H9 (cell line): Measurements from ENCODE around the gene WBP1L. TPM values are rescaled to one million over a fixed set of nuclear protein-coding genes. Genes with fewer than 3 reads are reported as not detected.

Experiments used
- DNase-seq: peaks from one replicate; pipeline ENCODE4 v3.0.0-alpha.2; 2017
- H2AFZ ChIP-seq: one replicate; pipeline ENCODE4 v1.6.1; 2013; ENCODE audit warnings: mild to moderate bottlenecking, low read length, control low read depth, moderate library complexity
- H2AK5ac ChIP-seq: 2 replicates; pipeline ENCODE4 v1.6.1; 2013; ENCODE audit warnings: low read length, control low read depth, mixed read lengths; ENCODE audit not compliant: insufficient read length
- H2BK120ac ChIP-seq: one replicate; pipeline ENCODE4 v1.6.1; 2013; ENCODE audit warnings: low read depth, mild to moderate bottlenecking, low read length, control low read depth, inconsistent platforms; ENCODE audit not compliant: poor library complexity, severe bottlenecking
- H2BK12ac ChIP-seq: 2 replicates; pipeline ENCODE4 v1.6.1; 2013; ENCODE audit warnings: low read length, control low read depth, mixed read lengths, low read depth; ENCODE audit not compliant: insufficient read length
- H2BK15ac ChIP-seq: 2 replicates; pipeline ENCODE4 v1.6.1; 2013; ENCODE audit warnings: low read depth, low read length, control low read depth
- H2BK20ac ChIP-seq: one replicate; pipeline ENCODE4 v1.6.1; 2013; ENCODE audit warnings: low read depth, mild to moderate bottlenecking, low read length, control low read depth, inconsistent platforms; ENCODE audit not compliant: poor library complexity, severe bottlenecking
- H2BK5ac ChIP-seq: 2 replicates; pipeline ENCODE4 v1.6.1; 2013; ENCODE audit warnings: low read length, control low read depth, mixed read lengths; ENCODE audit not compliant: insufficient read length
- H3K14ac ChIP-seq: 2 replicates; pipeline ENCODE4 v1.6.1; 2013; ENCODE audit warnings: low read length, control low read depth; ENCODE audit not compliant: insufficient read depth
- H3K18ac ChIP-seq: 2 replicates; pipeline ENCODE4 v1.6.1; 2013; ENCODE audit warnings: low read depth, mild to moderate bottlenecking, mixed read lengths, low read length, control low read depth; ENCODE audit not compliant: insufficient read length
- H3K23ac ChIP-seq: 2 replicates; pipeline ENCODE4 v1.6.1; 2013; ENCODE audit warnings: low read length, control low read depth, mixed read lengths, low read depth; ENCODE audit not compliant: insufficient read length
- H3K23me2 ChIP-seq: 2 replicates; pipeline ENCODE4 v1.6.1; 2013; ENCODE audit warnings: low read depth, mild to moderate bottlenecking, mixed read lengths, low read length, control low read depth; ENCODE audit not compliant: insufficient read length, poor library complexity, severe bottlenecking
- H3K27ac ChIP-seq: 2 replicates; pipeline ENCODE4 v1.5.1; 2013; ENCODE audit warnings: low read length, control low read depth, mixed read lengths, low read depth; ENCODE audit not compliant: insufficient read length
- H3K27me3 ChIP-seq: 2 replicates; pipeline ENCODE4 v1.6.1; 2013; ENCODE audit warnings: low read length, control low read depth, inconsistent platforms; ENCODE audit not compliant: insufficient read depth
- H3K4ac ChIP-seq: 2 replicates; pipeline ENCODE4 v1.6.1; 2013; ENCODE audit warnings: low read depth, mild to moderate bottlenecking, control low read depth, inconsistent platforms, low read length, moderate library complexity
- H3K4me1 ChIP-seq: 2 replicates; pipeline ENCODE4 v1.6.1; 2013; ENCODE audit warnings: low read length, control low read depth, inconsistent platforms; ENCODE audit not compliant: insufficient read depth
- H3K4me2 ChIP-seq: 2 replicates; pipeline ENCODE4 v1.6.1; 2013; ENCODE audit warnings: low read length, control low read depth, mixed read lengths; ENCODE audit not compliant: insufficient read length, insufficient read depth
- H3K56ac ChIP-seq: 2 replicates; pipeline ENCODE4 v1.6.1; 2013; ENCODE audit warnings: low read depth, mild to moderate bottlenecking, mixed read lengths, low read length, control low read depth; ENCODE audit not compliant: insufficient read length
- H3K79me1 ChIP-seq: 2 replicates; pipeline ENCODE4 v1.6.1; 2013; ENCODE audit warnings: low read depth, mild to moderate bottlenecking, moderate library complexity, low read length, control low read depth, inconsistent platforms; ENCODE audit not compliant: insufficient read depth, poor library complexity, severe bottlenecking
- H3K79me2 ChIP-seq: 2 replicates; pipeline ENCODE4 v1.6.1; 2013; ENCODE audit warnings: low read length, control low read depth, inconsistent platforms; ENCODE audit not compliant: insufficient read depth
- H3K9ac ChIP-seq: 2 replicates; pipeline ENCODE4 v1.6.1; 2013; ENCODE audit warnings: low read length, control low read depth, mixed read lengths; ENCODE audit not compliant: insufficient read length; ENCODE audit errors: extremely low read depth
- H3K9me3 ChIP-seq: one replicate; pipeline ENCODE4 v1.6.1; 2013; ENCODE audit warnings: low read depth, low read length, inconsistent platforms; ENCODE audit not compliant: control insufficient read depth
- H3T11ph ChIP-seq: one replicate; pipeline ENCODE4 v1.6.1; 2013; ENCODE audit warnings: mild to moderate bottlenecking, low read length, control low read depth, inconsistent platforms
- H4K20me1 ChIP-seq: one replicate; pipeline ENCODE4 v1.6.1; 2013; ENCODE audit not compliant: control insufficient read depth, insufficient read length, insufficient read depth
- H4K5ac ChIP-seq: 2 replicates; pipeline ENCODE4 v1.6.1; 2013; ENCODE audit warnings: low read depth, mild to moderate bottlenecking, mixed read lengths, low read length, control low read depth; ENCODE audit not compliant: insufficient read length
- H4K8ac ChIP-seq: replicated peaks from 2 replicates; pipeline ENCODE4 v1.6.1; 2013; ENCODE audit warnings: low read length, control low read depth, mixed read lengths, low read depth; ENCODE audit not compliant: insufficient read length
- H4K91ac ChIP-seq: 2 replicates; pipeline ENCODE4 v1.6.1; 2013; ENCODE audit warnings: low read depth, mild to moderate bottlenecking, moderate library complexity, mixed read lengths, low read length, control low read depth; ENCODE audit not compliant: insufficient read length
- H3K27ac Mint-ChIP-seq, 3 experiments: 2 replicates in 2 of 3; 3 replicates in 1 of 3; pipeline ENCODE4 v1.8.0; 2020 to 2021; ENCODE audit warnings: mixed read lengths in 3 of 3, mild to moderate bottlenecking in 1 of 3, moderate library complexity in 1 of 3
- H3K27me3 Mint-ChIP-seq: 2 replicates; pipeline ENCODE4 v1.8.0; 2021; ENCODE audit warnings: low read depth, mild to moderate bottlenecking, moderate library complexity, mixed read lengths
- H3K36me3 Mint-ChIP-seq, 3 experiments: 2 replicates in 2 of 3; 3 replicates in 1 of 3; pipeline ENCODE4 v1.8.0; 2020 to 2021; ENCODE audit warnings: low read depth in 3 of 3, mixed read lengths in 3 of 3; ENCODE audit not compliant: insufficient read depth in 1 of 3
- H3K4me1 Mint-ChIP-seq, 2 experiments: 2 replicates each; pipeline ENCODE4 v1.8.0; 2020; ENCODE audit warnings: mixed read lengths in 2 of 2
- H3K4me3 Mint-ChIP-seq, 2 experiments: 2 replicates in 1 of 2; 3 replicates in 1 of 2; pipeline ENCODE4 v1.8.0; 2020 to 2021; ENCODE audit warnings: mild to moderate bottlenecking in 2 of 2, mixed read lengths in 2 of 2, moderate library complexity in 1 of 2
- H3K9me3 Mint-ChIP-seq, 2 experiments: 2 replicates in 1 of 2; 3 replicates in 1 of 2; pipeline ENCODE4 v1.8.0; 2020; ENCODE audit warnings: mild to moderate bottlenecking in 2 of 2, mixed read lengths in 2 of 2, moderate library complexity in 1 of 2
- WGBS: extraction: QIAGEN DNeasy Blood & Tissue Kit; methylation state at CpG from one replicate; pipeline ENCODE4 v1.1.7; 2013; ENCODE audit warnings: missing lambda C conversion rate, low lambda C conversion rate, mixed read lengths; ENCODE audit not compliant: insufficient read length; ENCODE audit errors: extremely low coverage; 5-methylcytosine and 5-hydroxymethylcytosine counted together
- total RNA-seq: library from RNA; stranded (reverse); gene quantifications from 2 replicates; pipeline ENCODE4 v1.2.1, GENCODE V29; 2021
- TF ChIP-seq, protein P1 (sequence below): fragments of 200-600 bp; sonication (generic); conservative IDR thresholded peaks from 3 replicates; pipeline ENCODE4 v1.8.0; 2021; ENCODE audit warnings: antibody characterized with exemption, mild to moderate bottlenecking

The WBP1L gene
- total RNA-seq, 1 experiment from 2014 or later = 23.8 TPM

DNA sequence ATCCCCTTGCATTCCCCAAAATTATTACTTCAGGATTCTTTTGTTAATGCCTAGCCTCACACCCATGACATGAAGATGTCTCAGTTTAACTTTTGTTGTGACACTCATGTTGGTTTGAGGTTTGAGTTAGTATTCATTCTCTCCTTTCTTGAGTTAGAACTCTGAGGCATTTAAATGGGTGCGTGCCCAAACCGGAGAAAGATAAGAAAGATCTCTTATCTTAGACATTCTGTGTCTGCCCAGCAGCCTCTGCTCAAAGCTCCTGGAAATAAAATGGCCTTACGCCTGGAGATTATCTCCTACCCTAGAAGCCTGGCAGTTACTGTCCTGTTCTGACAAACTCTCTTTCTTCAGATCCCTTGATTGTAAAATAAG lies 26.3 kb downstream of the WBP1L start:
- H3K4me1 ChIP-seq = no peaks in the 10 kb centered on the region
- H3K27ac Mint-ChIP-seq = peak overlapping the region in 1 of 3 experiments; percentile 75; a peak in 1 of 7 replicates
- H3K9ac ChIP-seq = no peak overlapping the region

More for the DNA sequence above, 26.3 kb downstream of the WBP1L start:
- Histone ChIP-seq H3K27ac (no peak overlapping the region), H3K9me3 (no peaks in the 10 kb centered on the region), H3K14ac (no peak overlapping the region), H3K79me2 (no peaks in the 10 kb centered on the region), H4K8ac (no peak overlapping the region), H2BK12ac (no peak overlapping the region), H4K91ac (no peak overlapping the region), H3K4ac (no peak overlapping the region), H2AFZ (no peak overlapping the region), H2BK20ac (no peak overlapping the region), H3K18ac (no peak overlapping the region), H3K23me2 (no peaks in the 10 kb centered on the region), H3K27me3 (no peaks in the 10 kb centered on the region; the same call in 1 of the 2 replicates), H4K20me1 (no peaks in the 10 kb centered on the region), H2BK5ac (no peak overlapping the region), H3K23ac (no peak overlapping the region), H4K5ac (no peak overlapping the region), H3T11ph (no peak overlapping the region), H3K79me1 (no peaks in the 10 kb centered on the region), H2AK5ac (no peak overlapping the region), H2BK120ac (no peak overlapping the region), H3K4me2 (no peak overlapping the region), H3K56ac (no peak overlapping the region), H2BK15ac (no peak overlapping the region)
- no peak for DNase-seq
- H3K36me3 Mint-ChIP-seq = peaks cover 0 to 2% (median 0%) of the 10 kb centered on the region in 3 experiments; a peak in 1 of 7 replicates
- H3K4me3 Mint-ChIP-seq = no peak overlapping the region
- TF ChIP-seq, protein P1, sequence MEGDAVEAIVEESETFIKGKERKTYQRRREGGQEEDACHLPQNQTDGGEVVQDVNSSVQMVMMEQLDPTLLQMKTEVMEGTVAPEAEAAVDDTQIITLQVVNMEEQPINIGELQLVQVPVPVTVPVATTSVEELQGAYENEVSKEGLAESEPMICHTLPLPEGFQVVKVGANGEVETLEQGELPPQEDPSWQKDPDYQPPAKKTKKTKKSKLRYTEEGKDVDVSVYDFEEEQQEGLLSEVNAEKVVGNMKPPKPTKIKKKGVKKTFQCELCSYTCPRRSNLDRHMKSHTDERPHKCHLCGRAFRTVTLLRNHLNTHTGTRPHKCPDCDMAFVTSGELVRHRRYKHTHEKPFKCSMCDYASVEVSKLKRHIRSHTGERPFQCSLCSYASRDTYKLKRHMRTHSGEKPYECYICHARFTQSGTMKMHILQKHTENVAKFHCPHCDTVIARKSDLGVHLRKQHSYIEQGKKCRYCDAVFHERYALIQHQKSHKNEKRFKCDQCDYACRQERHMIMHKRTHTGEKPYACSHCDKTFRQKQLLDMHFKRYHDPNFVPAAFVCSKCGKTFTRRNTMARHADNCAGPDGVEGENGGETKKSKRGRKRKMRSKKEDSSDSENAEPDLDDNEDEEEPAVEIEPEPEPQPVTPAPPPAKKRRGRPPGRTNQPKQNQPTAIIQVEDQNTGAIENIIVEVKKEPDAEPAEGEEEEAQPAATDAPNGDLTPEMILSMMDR = no peak
- no peaks in the 10 kb centered on the region for H3K9me3 Mint-ChIP-seq
- H3K4me1 Mint-ChIP-seq = peaks cover under 1 to 5% of the 10 kb centered on the region in 2 experiments
- no CpG with 5 or more reads among the region's 3 CpGs for WGBS
- H3K27me3 Mint-ChIP-seq = no peaks in the 10 kb centered on the region
